Activated T-cell treated with anti-CD3 and anti-CD28 coated beads, Interleukin-2, amount 50 U/mL, for 48 hours (primary cell): ENCODE results near the gene EML2.

Experiments used
- DNase-seq, 2 experiments: peaks; one replicate each; pipeline ENCODE4 v3.0.0-alpha.2; 2020

EML2 gene

GRCh38 chr19:45585158-45585577 is 54.0 kb downstream of the EML2 start:
- DNase-seq, result no peak

DNA sequence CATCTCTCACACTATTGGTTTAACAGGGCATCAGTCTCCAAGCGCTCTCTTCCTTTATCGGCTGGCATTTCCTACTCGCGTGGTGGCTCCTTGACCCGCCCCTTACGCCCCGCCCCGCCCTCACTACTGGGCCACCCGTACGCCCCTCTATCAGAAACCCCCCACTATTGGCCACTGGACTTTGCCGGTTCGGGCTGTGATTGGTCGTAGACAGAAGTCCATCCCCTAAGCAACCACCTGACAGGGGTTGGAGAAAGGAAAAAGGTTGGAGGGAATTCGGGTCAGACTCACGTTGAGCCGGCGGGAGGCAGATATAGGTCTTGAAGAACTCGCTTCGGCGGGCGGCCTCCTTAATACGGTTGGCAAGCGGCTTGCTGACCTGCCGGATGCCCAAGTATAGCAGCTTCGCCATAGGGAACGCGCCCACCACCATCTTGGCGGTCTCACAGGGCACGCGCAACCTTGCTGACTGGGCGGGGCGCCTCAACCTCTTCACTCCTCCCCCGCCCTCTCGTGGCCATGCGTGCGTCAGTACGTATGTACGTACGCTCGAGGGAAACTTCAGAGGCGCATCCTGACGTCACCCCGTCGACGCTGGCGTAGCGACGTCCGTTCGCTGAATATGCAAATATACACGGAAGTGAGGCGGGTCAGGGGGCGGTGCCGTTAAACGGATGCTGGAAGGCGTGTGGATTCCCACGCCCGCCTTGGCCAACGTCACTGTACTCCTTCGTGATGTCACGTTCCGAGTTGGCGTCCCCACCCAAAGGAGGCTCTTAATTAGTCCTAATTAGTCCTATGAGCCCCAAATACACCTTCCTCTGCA is 54.7 kb downstream of the EML2 start, which contains the start of gene OPA3:
OPA3 (minus strand) TSS at position 471 of the 826 bp plus-strand sequence; CDS start at position 433, 38 bp downstream.
- peak; percentile 98 to 99 for DNase-seq

DNA sequence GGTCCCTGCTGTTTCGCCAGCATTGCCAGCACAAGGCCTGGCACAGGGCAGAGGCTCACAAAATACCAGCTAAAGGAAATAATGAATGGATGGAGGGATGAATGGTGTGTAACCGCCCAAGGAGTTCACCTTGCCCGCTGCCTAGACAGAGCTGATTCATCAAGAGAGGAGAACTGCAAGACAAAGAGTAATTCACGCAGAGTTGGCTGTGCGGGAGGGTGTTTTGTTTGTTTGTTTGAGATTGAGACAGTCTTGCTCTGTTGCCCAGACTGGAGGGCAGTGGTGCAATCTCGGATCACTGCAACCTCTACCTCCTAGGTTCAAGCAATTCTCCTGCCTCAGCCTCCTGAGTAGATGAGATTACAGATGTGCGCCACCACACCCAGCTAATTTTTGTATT is 57.6 kb downstream of the EML2 start:
- DNase-seq, result no peak

- no peak for DNase-seq
These were observed 60.3 kb downstream of the EML2 start for GRCh38 chr19:45578861-45579260.

DNA sequence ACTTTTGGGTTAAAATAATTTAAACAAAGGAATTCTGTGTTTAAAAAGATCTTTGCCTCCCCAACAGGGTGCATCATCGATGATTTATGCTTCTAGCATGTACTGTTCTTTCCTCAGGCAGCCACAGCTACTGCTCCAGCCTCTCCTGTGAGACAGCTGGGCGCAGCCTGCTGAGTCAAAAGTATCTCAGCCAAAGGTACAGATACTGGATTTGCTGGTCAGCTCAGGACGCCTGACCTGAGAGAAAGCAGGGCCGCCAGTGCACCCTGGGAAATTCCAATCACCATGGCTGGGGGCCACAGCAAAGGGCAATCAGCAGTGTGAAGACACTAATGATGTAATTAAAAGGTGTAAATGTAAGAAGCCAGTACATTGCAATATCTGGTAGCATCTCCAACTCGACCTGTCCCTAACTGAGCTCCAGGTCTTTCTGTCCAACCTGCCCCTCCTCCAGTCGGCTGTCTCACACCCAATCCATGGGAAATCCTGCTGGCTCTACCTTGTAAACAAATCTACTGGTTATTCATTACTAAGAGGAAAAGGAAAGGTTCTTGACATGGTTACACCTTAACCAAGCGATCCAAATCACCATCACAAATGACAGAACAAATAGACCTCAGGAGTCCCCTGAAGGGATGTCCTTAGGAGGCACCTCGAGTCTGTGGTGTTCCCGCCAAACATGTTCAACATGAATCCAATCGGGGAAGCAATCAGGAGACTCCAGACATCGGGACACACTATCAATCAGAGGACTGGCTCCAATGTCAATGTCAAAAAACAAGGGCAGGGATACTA is 61.9 kb downstream of the EML2 start:
- no peak for DNase-seq

DNA sequence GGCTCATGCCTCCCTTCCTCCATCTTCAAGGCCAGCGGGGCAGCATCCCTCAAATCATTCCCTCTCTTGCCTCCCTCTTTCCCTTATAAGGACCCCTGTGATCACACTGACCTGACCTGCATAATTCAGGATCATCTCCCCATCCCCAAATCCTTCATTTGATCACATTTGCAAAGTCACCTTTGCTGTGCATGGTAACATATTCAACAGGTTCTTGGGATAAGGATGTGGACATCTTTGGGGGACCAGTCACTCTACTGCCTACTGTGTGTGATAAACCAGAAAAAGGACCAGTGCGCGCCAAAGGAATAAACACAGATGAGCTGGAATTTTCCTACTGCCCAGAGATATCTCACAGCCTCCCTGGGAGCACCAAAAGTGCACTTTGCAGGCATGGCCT is 62.5 kb downstream of the EML2 start:
- DNase-seq, result no peak

DNA sequence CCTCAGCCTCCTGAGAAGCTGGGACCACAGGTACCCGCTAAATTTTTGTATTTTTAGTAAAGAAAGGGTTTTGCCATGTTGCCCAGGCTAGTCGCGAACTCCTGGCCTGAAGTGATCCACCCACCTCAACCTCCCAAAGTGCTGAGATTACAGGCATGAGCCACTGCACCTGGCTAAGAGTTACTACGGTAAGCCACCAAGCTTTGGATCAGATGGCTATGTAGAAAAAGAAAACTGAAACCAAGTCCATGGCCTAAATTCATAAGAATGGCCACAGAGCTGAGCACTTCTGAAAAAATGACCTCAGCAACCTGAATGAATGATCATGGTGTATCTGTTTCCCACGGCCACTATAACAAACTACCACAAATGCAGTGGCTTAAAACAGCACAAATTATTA is 64.0 kb downstream of the EML2 start:
- no peak for DNase-seq

DNA sequence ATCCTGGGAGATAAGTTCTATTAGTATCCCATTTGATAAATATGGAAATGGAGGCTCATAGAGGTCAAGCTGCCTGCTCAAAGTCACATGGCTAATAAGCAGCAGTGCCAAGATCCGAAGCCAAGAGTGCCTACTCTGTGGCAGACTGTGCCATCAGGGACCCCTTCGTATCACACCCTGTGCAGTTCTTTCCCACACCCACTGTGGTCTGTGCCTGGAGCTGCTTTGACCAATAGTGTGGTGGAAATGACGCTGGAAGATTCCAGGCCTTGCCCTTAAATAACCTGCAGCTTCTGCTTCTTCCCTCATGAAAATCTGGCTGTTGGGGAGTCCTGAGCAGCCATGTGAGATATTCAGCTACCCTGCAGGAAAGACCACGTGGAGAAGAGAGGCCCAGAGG is 64.7 kb downstream of the EML2 start:
- no peak for DNase-seq

GRCh38 chr19:45571457-45572220 is 67.6 kb downstream of the EML2 start:
- no peak for DNase-seq

DNA sequence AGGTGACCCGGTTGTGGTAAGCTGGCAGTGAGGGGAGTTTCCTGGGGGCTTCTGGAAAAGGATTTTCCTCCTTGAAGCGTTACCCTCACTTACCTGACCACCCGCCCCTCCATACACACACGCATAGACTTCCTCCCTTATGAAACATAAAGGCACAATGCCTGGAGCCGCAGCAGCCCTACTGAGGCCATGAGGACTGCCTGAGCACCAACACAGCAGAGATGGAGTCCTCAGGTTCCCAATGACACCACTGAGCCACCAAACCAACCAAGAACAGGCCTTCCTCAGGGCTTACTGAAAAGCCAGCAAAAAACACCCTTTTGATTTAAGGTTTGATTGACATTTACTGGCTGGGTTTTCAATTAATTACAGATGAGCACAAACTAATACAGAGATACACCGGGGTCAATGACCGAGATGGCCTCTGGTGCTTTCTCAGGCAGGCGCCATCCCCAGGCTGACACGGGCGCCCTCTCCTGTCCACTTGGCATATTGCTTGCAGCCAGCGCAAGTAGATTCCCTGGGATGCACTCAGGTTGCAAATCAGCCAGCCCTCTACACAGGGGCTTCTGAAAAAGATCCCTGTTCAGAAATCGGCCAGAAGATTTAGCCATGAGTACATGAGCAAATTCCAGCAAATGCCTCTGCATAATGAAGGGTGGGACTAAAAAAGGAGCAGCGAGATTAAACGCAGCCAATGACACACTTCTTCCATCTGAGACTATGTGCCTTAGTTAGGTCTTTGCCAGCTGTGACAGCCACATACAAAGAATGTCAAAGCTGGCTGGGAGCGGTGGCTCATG is 69.4 kb downstream of the EML2 start:
- DNase-seq, result peak; percentile 81 to 84

DNA sequence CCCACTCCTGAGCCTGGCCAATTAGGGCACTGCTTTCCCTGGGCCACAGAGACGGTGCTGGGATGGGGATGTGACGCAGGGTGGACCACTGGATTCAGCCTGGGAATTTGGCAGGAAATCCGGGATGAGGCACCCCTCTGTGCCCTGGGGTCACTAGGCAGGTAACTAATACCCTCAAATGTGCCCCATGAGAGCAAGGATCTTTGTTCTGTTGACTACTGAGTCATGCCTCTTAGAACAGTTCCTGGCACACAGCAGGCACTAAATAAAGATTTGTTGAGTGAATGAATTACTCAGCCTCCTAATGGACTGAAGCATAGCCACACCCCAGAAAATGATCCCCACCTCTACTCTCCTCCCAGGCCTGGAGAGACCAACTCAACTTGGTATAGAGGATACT is 70.5 kb downstream of the EML2 start:
- DNase-seq, result no peak

GRCh38 chr19:45567609-45568008 is 71.6 kb downstream of the EML2 start:
- DNase-seq, result no peak

DNA sequence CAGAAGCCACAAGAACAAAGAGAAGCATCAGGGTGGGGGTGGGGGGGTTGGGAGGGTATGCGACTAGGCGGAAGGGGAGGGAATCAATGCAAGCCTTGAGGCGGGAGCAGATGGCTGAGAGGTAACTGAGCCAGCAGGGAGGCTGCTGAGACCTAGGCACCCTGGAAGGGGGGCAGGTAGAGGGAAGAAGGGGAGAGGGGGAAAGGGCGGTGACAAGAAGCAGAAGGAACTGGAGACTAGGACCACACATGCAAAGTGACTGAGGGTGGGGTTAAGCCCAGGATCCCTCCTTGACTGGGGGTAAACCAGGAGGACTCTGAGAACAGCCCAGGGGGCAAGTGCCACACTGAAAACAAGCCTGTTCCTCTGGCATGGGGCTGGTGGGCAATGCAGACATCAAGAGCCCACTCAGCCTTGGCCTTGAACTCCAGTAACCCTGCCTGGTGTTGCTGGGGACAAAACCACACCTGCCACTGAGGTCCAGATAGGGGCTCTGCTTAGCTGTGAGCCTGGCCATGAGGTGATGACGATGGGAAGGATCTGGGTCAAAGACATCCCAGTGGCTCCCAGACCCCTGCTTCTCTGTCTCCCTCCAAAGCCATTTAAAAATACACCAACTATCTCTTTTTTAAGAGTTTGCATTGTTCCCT is 74.9 kb downstream of the EML2 start:
- no peak for DNase-seq

GRCh38 chr19:45560686-45561085 is 78.5 kb downstream of the EML2 start:
- no peak for DNase-seq

- DNase-seq, result no peak
These were observed 79.2 kb downstream of the EML2 start for GRCh38 chr19:45560038-45560437.
